H9 (cell line): ENCODE results near the gene ELOA2. TPM values are rescaled to one million over a fixed set of nuclear protein-coding genes. Genes with fewer than 3 reads are reported as not detected.

Source experiments
- DNase-seq: peaks from one replicate; pipeline ENCODE4 v3.0.0-alpha.2; 2017
- H2AFZ ChIP-seq: one replicate; pipeline ENCODE4 v1.6.1; 2013; ENCODE audit warnings: mild to moderate bottlenecking, low read length, control low read depth, moderate library complexity
- H2AK5ac ChIP-seq: 2 replicates; pipeline ENCODE4 v1.6.1; 2013; ENCODE audit warnings: low read length, control low read depth, mixed read lengths; ENCODE audit not compliant: insufficient read length
- H2BK120ac ChIP-seq: one replicate; pipeline ENCODE4 v1.6.1; 2013; ENCODE audit warnings: low read depth, mild to moderate bottlenecking, low read length, control low read depth, inconsistent platforms; ENCODE audit not compliant: poor library complexity, severe bottlenecking
- H2BK12ac ChIP-seq: 2 replicates; pipeline ENCODE4 v1.6.1; 2013; ENCODE audit warnings: low read length, control low read depth, mixed read lengths, low read depth; ENCODE audit not compliant: insufficient read length
- H2BK15ac ChIP-seq: 2 replicates; pipeline ENCODE4 v1.6.1; 2013; ENCODE audit warnings: low read depth, low read length, control low read depth
- H2BK20ac ChIP-seq: one replicate; pipeline ENCODE4 v1.6.1; 2013; ENCODE audit warnings: low read depth, mild to moderate bottlenecking, low read length, control low read depth, inconsistent platforms; ENCODE audit not compliant: poor library complexity, severe bottlenecking
- H2BK5ac ChIP-seq: 2 replicates; pipeline ENCODE4 v1.6.1; 2013; ENCODE audit warnings: low read length, control low read depth, mixed read lengths; ENCODE audit not compliant: insufficient read length
- H3K14ac ChIP-seq: 2 replicates; pipeline ENCODE4 v1.6.1; 2013; ENCODE audit warnings: low read length, control low read depth; ENCODE audit not compliant: insufficient read depth
- H3K18ac ChIP-seq: 2 replicates; pipeline ENCODE4 v1.6.1; 2013; ENCODE audit warnings: low read depth, mild to moderate bottlenecking, mixed read lengths, low read length, control low read depth; ENCODE audit not compliant: insufficient read length
- H3K23ac ChIP-seq: 2 replicates; pipeline ENCODE4 v1.6.1; 2013; ENCODE audit warnings: low read length, control low read depth, mixed read lengths, low read depth; ENCODE audit not compliant: insufficient read length
- H3K23me2 ChIP-seq: 2 replicates; pipeline ENCODE4 v1.6.1; 2013; ENCODE audit warnings: low read depth, mild to moderate bottlenecking, mixed read lengths, low read length, control low read depth; ENCODE audit not compliant: insufficient read length, poor library complexity, severe bottlenecking
- H3K27ac ChIP-seq: 2 replicates; pipeline ENCODE4 v1.5.1; 2013; ENCODE audit warnings: low read length, control low read depth, mixed read lengths, low read depth; ENCODE audit not compliant: insufficient read length
- H3K27me3 ChIP-seq: 2 replicates; pipeline ENCODE4 v1.6.1; 2013; ENCODE audit warnings: low read length, control low read depth, inconsistent platforms; ENCODE audit not compliant: insufficient read depth
- H3K4ac ChIP-seq: 2 replicates; pipeline ENCODE4 v1.6.1; 2013; ENCODE audit warnings: low read depth, mild to moderate bottlenecking, control low read depth, inconsistent platforms, low read length, moderate library complexity
- H3K4me1 ChIP-seq: 2 replicates; pipeline ENCODE4 v1.6.1; 2013; ENCODE audit warnings: low read length, control low read depth, inconsistent platforms; ENCODE audit not compliant: insufficient read depth
- H3K4me2 ChIP-seq: 2 replicates; pipeline ENCODE4 v1.6.1; 2013; ENCODE audit warnings: low read length, control low read depth, mixed read lengths; ENCODE audit not compliant: insufficient read length, insufficient read depth
- H3K56ac ChIP-seq: 2 replicates; pipeline ENCODE4 v1.6.1; 2013; ENCODE audit warnings: low read depth, mild to moderate bottlenecking, mixed read lengths, low read length, control low read depth; ENCODE audit not compliant: insufficient read length
- H3K79me1 ChIP-seq: 2 replicates; pipeline ENCODE4 v1.6.1; 2013; ENCODE audit warnings: low read depth, mild to moderate bottlenecking, moderate library complexity, low read length, control low read depth, inconsistent platforms; ENCODE audit not compliant: insufficient read depth, poor library complexity, severe bottlenecking
- H3K79me2 ChIP-seq: 2 replicates; pipeline ENCODE4 v1.6.1; 2013; ENCODE audit warnings: low read length, control low read depth, inconsistent platforms; ENCODE audit not compliant: insufficient read depth
- H3K9ac ChIP-seq: 2 replicates; pipeline ENCODE4 v1.6.1; 2013; ENCODE audit warnings: low read length, control low read depth, mixed read lengths; ENCODE audit not compliant: insufficient read length; ENCODE audit errors: extremely low read depth
- H3K9me3 ChIP-seq: one replicate; pipeline ENCODE4 v1.6.1; 2013; ENCODE audit warnings: low read depth, low read length, inconsistent platforms; ENCODE audit not compliant: control insufficient read depth
- H3T11ph ChIP-seq: one replicate; pipeline ENCODE4 v1.6.1; 2013; ENCODE audit warnings: mild to moderate bottlenecking, low read length, control low read depth, inconsistent platforms
- H4K20me1 ChIP-seq: one replicate; pipeline ENCODE4 v1.6.1; 2013; ENCODE audit not compliant: control insufficient read depth, insufficient read length, insufficient read depth
- H4K5ac ChIP-seq: 2 replicates; pipeline ENCODE4 v1.6.1; 2013; ENCODE audit warnings: low read depth, mild to moderate bottlenecking, mixed read lengths, low read length, control low read depth; ENCODE audit not compliant: insufficient read length
- H4K8ac ChIP-seq: replicated peaks from 2 replicates; pipeline ENCODE4 v1.6.1; 2013; ENCODE audit warnings: low read length, control low read depth, mixed read lengths, low read depth; ENCODE audit not compliant: insufficient read length
- H4K91ac ChIP-seq: 2 replicates; pipeline ENCODE4 v1.6.1; 2013; ENCODE audit warnings: low read depth, mild to moderate bottlenecking, moderate library complexity, mixed read lengths, low read length, control low read depth; ENCODE audit not compliant: insufficient read length
- H3K27ac Mint-ChIP-seq, 3 experiments: 2 replicates in 2 of 3; 3 replicates in 1 of 3; pipeline ENCODE4 v1.8.0; 2020 to 2021; ENCODE audit warnings: mixed read lengths in 3 of 3, mild to moderate bottlenecking in 1 of 3, moderate library complexity in 1 of 3
- H3K27me3 Mint-ChIP-seq: 2 replicates; pipeline ENCODE4 v1.8.0; 2021; ENCODE audit warnings: low read depth, mild to moderate bottlenecking, moderate library complexity, mixed read lengths
- H3K36me3 Mint-ChIP-seq, 3 experiments: 2 replicates in 2 of 3; 3 replicates in 1 of 3; pipeline ENCODE4 v1.8.0; 2020 to 2021; ENCODE audit warnings: low read depth in 3 of 3, mixed read lengths in 3 of 3; ENCODE audit not compliant: insufficient read depth in 1 of 3
- H3K4me1 Mint-ChIP-seq, 2 experiments: 2 replicates each; pipeline ENCODE4 v1.8.0; 2020; ENCODE audit warnings: mixed read lengths in 2 of 2
- H3K4me3 Mint-ChIP-seq, 2 experiments: 2 replicates in 1 of 2; 3 replicates in 1 of 2; pipeline ENCODE4 v1.8.0; 2020 to 2021; ENCODE audit warnings: mild to moderate bottlenecking in 2 of 2, mixed read lengths in 2 of 2, moderate library complexity in 1 of 2
- H3K9me3 Mint-ChIP-seq, 2 experiments: 2 replicates in 1 of 2; 3 replicates in 1 of 2; pipeline ENCODE4 v1.8.0; 2020; ENCODE audit warnings: mild to moderate bottlenecking in 2 of 2, mixed read lengths in 2 of 2, moderate library complexity in 1 of 2
- WGBS: extraction: QIAGEN DNeasy Blood & Tissue Kit; methylation state at CpG from one replicate; pipeline ENCODE4 v1.1.7; 2013; ENCODE audit warnings: missing lambda C conversion rate, low lambda C conversion rate, mixed read lengths; ENCODE audit not compliant: insufficient read length; ENCODE audit errors: extremely low coverage; 5-methylcytosine and 5-hydroxymethylcytosine counted together
- total RNA-seq: library from RNA; stranded (reverse); gene quantifications from 2 replicates; pipeline ENCODE4 v1.2.1, GENCODE V29; 2021
- TF ChIP-seq, protein P1 (sequence below): fragments of 200-600 bp; sonication (generic); conservative IDR thresholded peaks from 3 replicates; pipeline ENCODE4 v1.8.0; 2021; ENCODE audit warnings: antibody characterized with exemption, mild to moderate bottlenecking

Gene ELOA2
- total RNA-seq, 1 experiment from 2014 or later = not detected

DNA sequence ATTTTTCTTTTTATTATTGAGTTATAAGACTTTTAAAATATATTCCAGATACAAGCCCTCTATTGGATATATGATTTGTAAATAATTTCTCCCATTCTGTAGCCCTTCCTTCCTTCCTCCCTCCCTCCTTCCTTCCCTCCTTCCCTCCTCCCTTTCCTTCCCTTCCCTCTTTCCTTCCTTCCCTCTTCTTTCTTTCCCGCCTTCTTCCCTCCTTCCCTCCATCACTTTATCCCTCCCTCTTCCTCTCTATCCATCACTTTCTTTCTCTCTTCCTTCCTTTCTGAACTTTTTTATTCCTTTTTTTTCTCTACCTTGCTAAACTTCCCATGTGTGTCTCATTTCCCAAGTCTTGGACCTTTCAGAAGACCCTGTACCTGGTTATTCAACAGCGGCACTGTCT, 45.5 kb upstream of the ELOA2 start:
- H3K4me2 ChIP-seq = no peak overlapping the region
- no peak overlapping the region for H4K8ac ChIP-seq
- no peak overlapping the region for H3K14ac ChIP-seq
- H3K4ac ChIP-seq = no peak overlapping the region
- 93% methylated on average over 1 of the region's 2 CpGs for WGBS
- H3K79me2 ChIP-seq = no peaks in the 10 kb centered on the region
- DNase-seq = no peak
- H3K9me3 ChIP-seq = no peaks in the 10 kb centered on the region
- H4K5ac ChIP-seq = no peak overlapping the region
- H3K9me3 Mint-ChIP-seq = no peaks in the 10 kb centered on the region
- no peak overlapping the region for H3K27ac ChIP-seq
- TF ChIP-seq, protein P1, sequence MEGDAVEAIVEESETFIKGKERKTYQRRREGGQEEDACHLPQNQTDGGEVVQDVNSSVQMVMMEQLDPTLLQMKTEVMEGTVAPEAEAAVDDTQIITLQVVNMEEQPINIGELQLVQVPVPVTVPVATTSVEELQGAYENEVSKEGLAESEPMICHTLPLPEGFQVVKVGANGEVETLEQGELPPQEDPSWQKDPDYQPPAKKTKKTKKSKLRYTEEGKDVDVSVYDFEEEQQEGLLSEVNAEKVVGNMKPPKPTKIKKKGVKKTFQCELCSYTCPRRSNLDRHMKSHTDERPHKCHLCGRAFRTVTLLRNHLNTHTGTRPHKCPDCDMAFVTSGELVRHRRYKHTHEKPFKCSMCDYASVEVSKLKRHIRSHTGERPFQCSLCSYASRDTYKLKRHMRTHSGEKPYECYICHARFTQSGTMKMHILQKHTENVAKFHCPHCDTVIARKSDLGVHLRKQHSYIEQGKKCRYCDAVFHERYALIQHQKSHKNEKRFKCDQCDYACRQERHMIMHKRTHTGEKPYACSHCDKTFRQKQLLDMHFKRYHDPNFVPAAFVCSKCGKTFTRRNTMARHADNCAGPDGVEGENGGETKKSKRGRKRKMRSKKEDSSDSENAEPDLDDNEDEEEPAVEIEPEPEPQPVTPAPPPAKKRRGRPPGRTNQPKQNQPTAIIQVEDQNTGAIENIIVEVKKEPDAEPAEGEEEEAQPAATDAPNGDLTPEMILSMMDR = no peak
- H3K27me3 Mint-ChIP-seq = no peaks in the 10 kb centered on the region
- H3K56ac ChIP-seq = no peak overlapping the region
- H2BK20ac ChIP-seq = no peak overlapping the region
- peaks cover 0 to 6% of the 10 kb centered on the region in 2 experiments; a peak in 3 of 4 replicates for H3K4me1 Mint-ChIP-seq
- no peaks in the 10 kb centered on the region for H3K23me2 ChIP-seq
- H2BK5ac ChIP-seq = no peak overlapping the region
- no peak overlapping the region for H2AK5ac ChIP-seq
- H4K91ac ChIP-seq = no peak overlapping the region
- H3K27me3 ChIP-seq = no peaks in the 10 kb centered on the region
- no peak overlapping the region for H3K4me3 Mint-ChIP-seq
- H2BK120ac ChIP-seq = no peak overlapping the region
- H3K23ac ChIP-seq = no peak overlapping the region
- H3T11ph ChIP-seq = no peak overlapping the region
- peaks cover 3% of the 10 kb centered on the region; the same call in 1 of the 2 replicates for H3K4me1 ChIP-seq
- no peaks in the 10 kb centered on the region for H3K79me1 ChIP-seq
- no peak overlapping the region for H2BK15ac ChIP-seq
- no peak overlapping the region for H3K9ac ChIP-seq
- no peak overlapping the region for H3K18ac ChIP-seq
- H4K20me1 ChIP-seq = no peaks in the 10 kb centered on the region
- H2AFZ ChIP-seq = no peak overlapping the region
- H3K27ac Mint-ChIP-seq = no peak overlapping the region
- no peak overlapping the region for H2BK12ac ChIP-seq
- H3K36me3 Mint-ChIP-seq = no peaks in the 10 kb centered on the region; a peak in 1 of 7 replicates
